SK-N-SH (cell line): Measurements from ENCODE around the gene KMT5B. TPM values are rescaled to one million over a fixed set of nuclear protein-coding genes. Genes with fewer than 3 reads are reported as not detected.

Experiments
- CTCF ChIA-PET: fragments of 300-600, 350-600 bp; formaldehyde crosslinking; extraction: SDS; loops from one replicate; lab custom pipeline; 2021; lab: Yijun Ruan, JAX
- POLR2A ChIA-PET: fragments of 350-600 bp; sonication (Branson Sonifier 250); formaldehyde crosslinking; extraction: SDS; loops from one replicate; lab custom pipeline; 2020; ENCODE audit warnings: antibody characterized with exemption, inconsistent platforms; lab: Yijun Ruan, JAX
- DNase-seq: peaks from one replicate; pipeline ENCODE4 v3.0.0; 2012
- H2AFZ ChIP-seq: fragments of 200-600 bp; sonication (generic); 2 replicates; pipeline ENCODE4 v1.8.1; 2016; ENCODE audit warnings: antibody characterized with exemption, mild to moderate bottlenecking, low read depth
- H3F3A ChIP-seq: fragments of 200-600 bp; sonication (generic); replicated peaks from 2 replicates; pipeline ENCODE3; 2016; ENCODE audit warnings: antibody characterized with exemption, mild to moderate bottlenecking; ENCODE audit not compliant: insufficient read depth
- H3K27ac ChIP-seq, 2 experiments: fragments of 200-500 bp in 1 of 2; fragments of 200-600 bp in 1 of 2; sonication (Bioruptor generic) in 1 of 2; sonication (generic), shearing (Covaris generic) in 1 of 2; 2 replicates each; pipeline versions ENCODE4 v1.5.1 to v1.6.1; 2014 to 2016; ENCODE audit warnings: low read depth in 2 of 2, inconsistent platforms in 1 of 2, low read length in 1 of 2, mild to moderate bottlenecking in 1 of 2, mixed read lengths in 1 of 2
- H3K27me3 ChIP-seq: fragments of 200-600 bp; sonication (generic), shearing (Covaris generic); 2 replicates; pipeline ENCODE4 v1.6.1; 2016; ENCODE audit warnings: mixed run types; ENCODE audit not compliant: insufficient read depth
- H3K36me3 ChIP-seq, 2 experiments: fragments of 200-500 bp in 1 of 2; fragments of 200-600 bp in 1 of 2; sonication (Bioruptor generic) in 1 of 2; sonication (generic) in 1 of 2; replicated peaks in 1 of 2; 2 replicates each; pipeline versions ENCODE3 to v1.5.1; 2014 to 2016; ENCODE audit warnings: low read length in 1 of 2, mild to moderate bottlenecking in 1 of 2; ENCODE audit not compliant: insufficient read depth in 2 of 2, control insufficient read depth in 1 of 2
- H3K4me1 ChIP-seq, 2 experiments: fragments of 200-500 bp in 1 of 2; fragments of 200-600 bp in 1 of 2; sonication (Bioruptor generic) in 1 of 2; sonication (generic), shearing (Covaris generic) in 1 of 2; 2 replicates each; pipeline versions ENCODE4 v1.5.1 to v1.6.1; 2014 to 2016; ENCODE audit warnings: low read depth in 1 of 2, low read length in 1 of 2, mixed run types in 1 of 2; ENCODE audit not compliant: insufficient read depth in 2 of 2, control insufficient read depth in 1 of 2
- H3K4me2 ChIP-seq: fragments of 200-600 bp; sonication (generic), shearing (Covaris generic); 2 replicates; pipeline ENCODE4 v1.6.1; 2017; ENCODE audit warnings: mixed run types
- H3K4me3 ChIP-seq, 2 experiments: fragments of 200-500 bp in 1 of 2; fragments of 200-600 bp in 1 of 2; sonication (Bioruptor generic) in 1 of 2; sonication (generic), shearing (Covaris generic) in 1 of 2; 2 replicates each; pipeline versions ENCODE4 v1.5.1 to v1.8.1; 2014 to 2016; ENCODE audit warnings: low read depth in 2 of 2, inconsistent platforms in 1 of 2, low read length in 1 of 2, mild to moderate bottlenecking in 1 of 2, mixed read lengths in 1 of 2, moderate library complexity in 1 of 2
- H3K79me2 ChIP-seq: fragments of 200-600 bp; sonication (generic); 2 replicates; pipeline ENCODE4 v1.8.1; 2017; ENCODE audit warnings: mild to moderate bottlenecking; ENCODE audit not compliant: insufficient read depth
- H3K9ac ChIP-seq: fragments of 200-600 bp; sonication (generic); 2 replicates; pipeline ENCODE4 v1.6.1; 2017; ENCODE audit warnings: mixed run types
- H3K9me2 ChIP-seq: fragments of 200-600 bp; sonication (generic); 2 replicates; pipeline ENCODE4 v1.6.1; 2017; ENCODE audit warnings: mixed run types
- H3K9me3 ChIP-seq: fragments of 200-600 bp; sonication (generic); 2 replicates; pipeline ENCODE4 v1.6.1; 2017; ENCODE audit warnings: mixed run types, mild to moderate bottlenecking, moderate library complexity
- H4K20me1 ChIP-seq: fragments of 200-600 bp; sonication (generic); 2 replicates; pipeline ENCODE4 v1.6.1; 2017; ENCODE audit warnings: mild to moderate bottlenecking, mixed run types; ENCODE audit not compliant: insufficient read depth
- ELF1 ChIP-seq: IDR thresholded peaks from 2 replicates; pipeline ENCODE4 v1.4.0; 2012
- GATA2 ChIP-seq: sonication (generic); formaldehyde crosslinking; IDR thresholded peaks from 2 replicates; pipeline ENCODE4 v1.5.0; 2020; ENCODE audit warnings: mild to moderate bottlenecking, missing genetic modification reagents
- JUND ChIP-seq: IDR thresholded peaks from 2 replicates; pipeline ENCODE4 v1.4.0; 2012
- MAX ChIP-seq: IDR thresholded peaks from 2 replicates; pipeline ENCODE4 v1.4.0; 2012; ENCODE audit warnings: low read depth
- MEF2A ChIP-seq: IDR thresholded peaks from 2 replicates; pipeline ENCODE4 v1.4.0; 2012; ENCODE audit warnings: low read depth, borderline replicate concordance
- PBX3 ChIP-seq: IDR thresholded peaks from 2 replicates; pipeline ENCODE4; 2012
- POLR2AphosphoS5 ChIP-seq: IDR thresholded peaks from 2 replicates; pipeline ENCODE4 v1.6.1; 2012; ENCODE audit warnings: low read depth, low read length
- SMC3 ChIP-seq: IDR thresholded peaks from 2 replicates; pipeline ENCODE4 v1.6.1; 2012; ENCODE audit warnings: low read depth, low read length, improper control_type of control experiment
- TAF1 ChIP-seq: IDR thresholded peaks from 2 replicates; pipeline ENCODE4 v1.6.1; 2012; ENCODE audit warnings: low read depth, mild to moderate bottlenecking, low read length, moderate library complexity, borderline replicate concordance
- TEAD4 ChIP-seq: IDR thresholded peaks from 2 replicates; pipeline ENCODE4 v1.4.0; 2012; ENCODE audit warnings: mild to moderate bottlenecking, borderline replicate concordance; ENCODE audit not compliant: insufficient read depth
- WGBS: methylation state at CpG from one replicate; pipeline ENCODE4 v1.1.6; 2017; ENCODE audit warnings: low lambda C conversion rate; 5-methylcytosine and 5-hydroxymethylcytosine counted together
- polyA plus RNA-seq, 3 experiments: library from polyadenylated mRNA; depleted of rRNA; stranded (reverse); fragments of >200 nt; gene quantifications; 2 replicates each; pipeline ENCODE4 v1.2.3, GENCODE V29; 2012

The KMT5B gene
- polyA plus RNA-seq, 1 of the 3 experiments (the other 2 are of a cell fraction): 10.4 TPM

GRCh38 chr11:68142028-68142412 lies 71.1 kb downstream of the KMT5B start:
- CTCF ChIA-PET: no interaction called here
- Histone ChIP-seq H3K4me2 (no peak overlapping the region), H3F3A (no peaks in the 10 kb centered on the region), H3K4me1 (peaks cover 0 to 22% of the 10 kb centered on the region in 2 experiments; a peak in 1 of 4 replicates), H4K20me1 (no peaks in the 10 kb centered on the region), H3K27me3 (no peaks in the 10 kb centered on the region), H2AFZ (no peak overlapping the region), H3K27ac (no peak overlapping the region), H3K9me3 (no peaks in the 10 kb centered on the region), H3K4me3 (no peak overlapping the region), H3K36me3 (no peaks in the 10 kb centered on the region), H3K9ac (no peak overlapping the region), H3K9me2 (no peaks in the 10 kb centered on the region), H3K79me2 (no peaks in the 10 kb centered on the region)
- WGBS: 85% methylated on average over 13 of the region's 13 CpGs
- POLR2A ChIA-PET: no interaction called here
- no peak for TF ChIP-seq ELF1
- TF ChIP-seq SMC3: no peak
- TF ChIP-seq TAF1: no peak
- no peak for TF ChIP-seq GATA2 (CRISPR knock-in tag)
- TF ChIP-seq TEAD4: no peak
- TF ChIP-seq MAX: no peak
- no peak for TF ChIP-seq PBX3
- no peak for TF ChIP-seq POLR2AphosphoS5
- no peak for TF ChIP-seq MEF2A
- no peak for DNase-seq

- ChIA-PET CTCF (interaction anchor here (0.7 to 0.9 kb wide), 3 partner anchors 65 to 156 kb away, joined by 3 read pairs; no protein-coding TSS in a partner anchor), POLR2A (no interaction called here)
- Histone ChIP-seq H3K9me3 (no peaks in the 10 kb centered on the region), H3K9me2 (no peaks in the 10 kb centered on the region), H3K4me2 (no peak overlapping the region), H4K20me1 (no peaks in the 10 kb centered on the region), H3K4me1 (peaks cover 0 to 16% of the 10 kb centered on the region in 2 experiments; a peak in 1 of 4 replicates), H3K27me3 (no peaks in the 10 kb centered on the region), H3F3A (no peaks in the 10 kb centered on the region), H3K79me2 (no peaks in the 10 kb centered on the region), H3K36me3 (no peaks in the 10 kb centered on the region), H3K4me3 (no peak overlapping the region), H3K9ac (no peak overlapping the region), H3K27ac (no peak overlapping the region), H2AFZ (no peak overlapping the region)
- no peak for DNase-seq
- no peak for TF ChIP-seq JUND
- WGBS: 60% methylated on average over 7 of the region's 8 CpGs
Observed at GRCh38 chr11:68141246-68142027, 71.7 kb downstream of the KMT5B start.
